NCI-H226 (cell line): ENCODE results near the gene CDHR1.

Experiments used
- DNase-seq: peaks from one replicate; pipeline ENCODE4 v3.0.0-alpha.2; 2015

Gene CDHR1

GRCh38 chr10:84267503-84268126 is 73.3 kb downstream of the CDHR1 start:
- peak; percentile 18 for DNase-seq

DNA sequence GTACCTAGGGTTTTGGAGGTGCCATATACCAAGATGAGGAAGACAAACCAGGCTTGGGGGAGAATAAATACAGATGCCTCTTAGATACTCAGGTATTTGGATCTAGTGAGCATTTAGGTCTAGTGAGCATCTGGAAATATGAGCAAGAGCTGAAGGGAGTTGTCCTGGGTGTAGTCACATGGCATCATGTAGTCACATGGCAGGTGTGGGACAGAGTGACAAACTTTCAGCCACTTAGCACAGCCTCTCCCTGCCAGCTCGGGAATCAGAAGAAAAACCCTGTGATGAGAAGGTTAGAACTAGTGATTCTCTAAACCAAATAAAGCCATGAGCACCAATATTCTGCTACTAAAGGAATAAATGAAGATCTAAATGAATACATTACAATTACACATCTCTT is 74.8 kb downstream of the CDHR1 start:
- no peak for DNase-seq
